HepG2 (cell line): ENCODE measurements around the gene RAB22A. TPM values are rescaled to one million over a fixed set of nuclear protein-coding genes. Genes with fewer than 3 reads are reported as not detected.

Source experiments
- ATAC-seq: fragments of 200-7000 bp; cut with Tn5 transposase; 3 replicates; pipeline ENCODE4 v1.9.1; 2020; ENCODE audit warnings: mild to moderate bottlenecking, moderate library complexity
- BruUV-seq: library from RNA; stranded (reverse); fragments of 400-500 nt; replicated peaks from 2 replicates; lab custom pipeline; 2021; lab: Mats Ljungman, UMichigan
- CTCF ChIA-PET: fragments of 300-600 bp; formaldehyde crosslinking; extraction: SDS; loops from one replicate; lab custom pipeline; 2021; ENCODE audit warnings: low total read pairs, inconsistent platforms, low intra/inter-chr PET ratio; lab: Yijun Ruan, JAX
- POLR2A ChIA-PET: fragments of 350-600 bp; sonication (Branson Sonifier 250); formaldehyde crosslinking; loops from one replicate; lab custom pipeline; 2020; ENCODE audit warnings: antibody characterized with exemption, inconsistent platforms; lab: Yijun Ruan, JAX
- DNase-seq: peaks from one replicate; pipeline ENCODE4 v3.0.0-alpha.2; 2015; ENCODE audit warnings: low spot score
- FAIRE-seq: peaks from 3 replicates; lab custom pipeline; 2011; peaks lifted over from hg19 to GRCh38; lab: Jason Lieb, UNC
- H2AFZ ChIP-seq: one replicate; pipeline ENCODE4 v1.6.1; 2011; ENCODE audit warnings: low read length, inconsistent platforms
- H3K27ac ChIP-seq: fragments of 300-600 bp; 3 replicates; pipeline ENCODE4 v1.8.0; 2011; ENCODE audit warnings: mixed run types, mild to moderate bottlenecking, mixed read lengths, low read length, inconsistent platforms; ENCODE audit not compliant: insufficient read depth; ENCODE audit errors: extremely low read length
- H3K27me3 ChIP-seq, 2 experiments: fragments of 200-600 bp in 1 of 2; 2 replicates in 1 of 2; 3 replicates in 1 of 2; pipeline versions ENCODE4 v1.6.0 to v1.8.0; 2011; ENCODE audit warnings: low read length in 2 of 2, mild to moderate bottlenecking in 2 of 2, moderate library complexity in 2 of 2, inconsistent platforms in 1 of 2; ENCODE audit not compliant: insufficient read depth in 2 of 2, control insufficient read depth in 1 of 2
- H3K36me3 ChIP-seq, 2 experiments: fragments of 200-600 bp in 1 of 2; replicated peaks in 1 of 2; 2 replicates in 1 of 2; 3 replicates in 1 of 2; pipeline versions ENCODE4 v1.5.1 to v1.8.0; 2011; ENCODE audit warnings: low read length in 2 of 2, inconsistent platforms in 1 of 2; ENCODE audit not compliant: insufficient read depth in 2 of 2, control insufficient read depth in 1 of 2
- H3K4me1 ChIP-seq: 2 replicates; pipeline ENCODE4 v1.5.1; 2012; ENCODE audit warnings: low read length, inconsistent platforms; ENCODE audit not compliant: insufficient read depth
- H3K4me2 ChIP-seq: 2 replicates; pipeline ENCODE4 v1.6.0; 2011; ENCODE audit warnings: low read depth, low read length, inconsistent platforms
- H3K4me3 ChIP-seq, 3 experiments: fragments of 200-600 bp in 1 of 3; sonication (generic), shearing (Covaris generic) in 1 of 3; replicated peaks in 1 of 3; 2 replicates each; pipeline ENCODE4 v1.5.1; 2011 to 2016; ENCODE audit warnings: low read length in 3 of 3, inconsistent platforms in 2 of 3, low read depth in 2 of 3, mild to moderate bottlenecking in 2 of 3, control low read depth in 1 of 3, mixed read lengths in 1 of 3; ENCODE audit not compliant: insufficient read depth in 1 of 3
- H3K79me2 ChIP-seq: one replicate; pipeline ENCODE4 v1.6.1; 2011; ENCODE audit warnings: low read length, inconsistent platforms; ENCODE audit not compliant: insufficient read depth
- H3K9ac ChIP-seq: 2 replicates; pipeline ENCODE4 v1.6.0; 2011; ENCODE audit warnings: mild to moderate bottlenecking, low read depth, low read length, inconsistent platforms; ENCODE audit not compliant: insufficient read depth
- H3K9me3 ChIP-seq: 2 replicates; pipeline ENCODE4 v1.5.1; 2012; ENCODE audit warnings: mild to moderate bottlenecking, low read length
- H4K20me1 ChIP-seq: 2 replicates; pipeline ENCODE4 v1.6.0; 2011; ENCODE audit warnings: inconsistent platforms, mild to moderate bottlenecking, low read length, moderate library complexity; ENCODE audit not compliant: insufficient read depth
- FOXM1 ChIP-seq: sonication (generic); formaldehyde crosslinking; IDR thresholded peaks from 2 replicates; pipeline ENCODE4 v1.5.0; 2020; ENCODE audit warnings: missing genetic modification reagents
- KDM1A ChIP-seq: IDR thresholded peaks from 2 replicates; pipeline ENCODE4 v1.6.1; 2016; ENCODE audit warnings: missing compliant biosample characterization
- MAF1 ChIP-seq: sonication (generic); formaldehyde crosslinking; IDR thresholded peaks from 2 replicates; pipeline ENCODE4 v1.5.0; 2020; ENCODE audit warnings: missing genetic modification reagents, borderline replicate concordance
- MED1 ChIP-seq: sonication (generic); formaldehyde crosslinking; IDR thresholded peaks from 2 replicates; pipeline ENCODE4 v1.4.0; 2020; ENCODE audit warnings: missing genetic modification reagents
- MXD4 ChIP-seq: IDR thresholded peaks from 2 replicates; pipeline ENCODE4 v1.6.1; 2016; ENCODE audit warnings: mild to moderate bottlenecking, missing biosample characterization, missing genetic modification reagents
- NFIB ChIP-seq: sonication (generic); formaldehyde crosslinking; IDR thresholded peaks from 2 replicates; pipeline ENCODE4 v1.9.0; 2021; ENCODE audit warnings: missing genetic modification reagents, mild to moderate bottlenecking, borderline replicate concordance
- PHF8 ChIP-seq: sonication (generic); formaldehyde crosslinking; IDR thresholded peaks from 2 replicates; pipeline ENCODE4 v1.5.0; 2020; ENCODE audit warnings: missing genetic modification reagents
- WGBS: methylation state at CpG from one replicate; pipeline ENCODE4 v1.1.6; 2017; ENCODE audit warnings: low lambda C conversion rate; 5-methylcytosine and 5-hydroxymethylcytosine counted together
- in situ Hi-C: cut with HindIII; loops from 2 replicates; pipeline ENCODE4 v1.10.0; 2017; ENCODE audit warnings: low pct_unique_long_range_greater_than_20kb; ENCODE audit not compliant: extremely low pct_ligation_motif_present
- intact Hi-C: fragments of 100-400 bp; cut with micrococcal nuclease; formaldehyde crosslinking; loops from one replicate; pipeline ENCODE4 v1.10.0; 2022; ENCODE audit not compliant: unreplicated experiment
- polyA plus RNA-seq, 8 experiments: library from polyadenylated mRNA; depleted of rRNA in 3 of 8; stranded (reverse) in 7 of 8; unstranded in 1 of 8; fragments of >200 nt; fragmentation: Illumina TruSeq in 4 of 8; extraction: Trizol in 4 of 8; gene quantifications; 2 replicates each; pipeline versions ENCODE4 v1.2.1 to v1.2.3, GENCODE V29; 2011 to 2016; ENCODE audit warnings: low read depth in 4 of 8, missing spikeins in 1 of 8, mixed read lengths in 1 of 8; ENCODE audit not compliant: insufficient read depth in 1 of 8
- total RNA-seq, 5 experiments: library from RNA; depleted of rRNA; stranded (reverse); fragments of >200 nt; fragmentation: Illumina TruSeq; extraction: Trizol; gene quantifications; 2 replicates each; pipeline ENCODE4 v1.2.3, GENCODE V29; 2016; ENCODE audit warnings: low read depth in 1 of 5
- TF ChIP-seq, protein P1 (sequence below): IDR thresholded peaks from 2 replicates; pipeline ENCODE4 v1.6.1; 2012; ENCODE audit warnings: inconsistent platforms
- TF ChIP-seq, protein P2 (sequence below): sonication (generic); formaldehyde crosslinking; IDR thresholded peaks from 2 replicates; pipeline ENCODE4 v1.5.0; 2020; ENCODE audit warnings: missing genetic modification reagents, mild to moderate bottlenecking, borderline replicate concordance
- TF ChIP-seq, protein P3 (sequence below): sonication (generic); formaldehyde crosslinking; IDR thresholded peaks from 2 replicates; pipeline ENCODE4 v1.4.0; 2020; ENCODE audit warnings: missing genetic modification reagents
- TF ChIP-seq, protein P4 (sequence below): IDR thresholded peaks from 2 replicates; pipeline ENCODE4 v1.4.0; 2020; ENCODE audit warnings: mild to moderate bottlenecking, missing genetic modification reagents

Gene RAB22A
- total and polyA plus RNA-seq, 2 of the 13 experiments (the other 11 are each of a cell fraction or from before 2014, with no cell fraction given): 10.7 to 11.2 TPM

DNA sequence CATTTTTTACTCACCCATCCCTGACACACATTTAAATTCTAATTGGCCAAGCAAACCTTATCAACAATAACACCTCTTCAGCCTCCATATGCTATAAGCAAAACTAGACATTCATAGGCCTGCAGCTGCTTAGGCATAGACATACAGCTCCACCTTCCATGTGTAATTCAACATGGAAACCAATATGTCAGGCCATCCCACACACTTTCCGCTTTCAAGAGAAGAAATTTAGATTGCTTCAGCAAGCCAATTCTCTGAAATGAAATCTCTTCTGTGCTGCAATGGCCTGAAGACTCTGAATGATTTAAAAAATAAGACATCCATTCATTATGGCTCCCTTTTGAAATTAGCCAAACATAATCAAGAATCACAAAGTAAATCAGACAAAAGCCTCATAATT lies 4.5 kb upstream of the RAB22A start:
- no peak overlapping the region for H2AFZ ChIP-seq
- no peak overlapping the region for H3K4me3 ChIP-seq
- BruUV-seq: no TSS peak
- H3K36me3 ChIP-seq: no peaks in the 10 kb centered on the region
- intact Hi-C loops (loop anchor here (5.0 kb wide), 1 partner anchor 82 kb away; the partner anchor contains the start of gene VAPB), in situ Hi-C loops (no loop called here)
- peaks cover 9% of the 10 kb centered on the region for H3K4me1 ChIP-seq
- no peaks in the 10 kb centered on the region for H3K79me2 ChIP-seq
- H3K27me3 ChIP-seq: peaks cover 0 to 2% of the 10 kb centered on the region in 2 experiments; a peak in 1 of 5 replicates
- ATAC-seq (no peak), DNase-seq (no peak), FAIRE-seq (no peak)
- TF ChIP-seq FOXM1 (CRISPR knock-in tag): no peak
- no peak for TF ChIP-seq MXD4 (CRISPR knock-in tag)
- TF ChIP-seq, protein P1, sequence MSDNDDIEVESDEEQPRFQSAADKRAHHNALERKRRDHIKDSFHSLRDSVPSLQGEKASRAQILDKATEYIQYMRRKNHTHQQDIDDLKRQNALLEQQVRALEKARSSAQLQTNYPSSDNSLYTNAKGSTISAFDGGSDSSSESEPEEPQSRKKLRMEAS: no peak
- no peak for TF ChIP-seq KDM1A (CRISPR knock-in tag)
- TF ChIP-seq, protein P2, sequence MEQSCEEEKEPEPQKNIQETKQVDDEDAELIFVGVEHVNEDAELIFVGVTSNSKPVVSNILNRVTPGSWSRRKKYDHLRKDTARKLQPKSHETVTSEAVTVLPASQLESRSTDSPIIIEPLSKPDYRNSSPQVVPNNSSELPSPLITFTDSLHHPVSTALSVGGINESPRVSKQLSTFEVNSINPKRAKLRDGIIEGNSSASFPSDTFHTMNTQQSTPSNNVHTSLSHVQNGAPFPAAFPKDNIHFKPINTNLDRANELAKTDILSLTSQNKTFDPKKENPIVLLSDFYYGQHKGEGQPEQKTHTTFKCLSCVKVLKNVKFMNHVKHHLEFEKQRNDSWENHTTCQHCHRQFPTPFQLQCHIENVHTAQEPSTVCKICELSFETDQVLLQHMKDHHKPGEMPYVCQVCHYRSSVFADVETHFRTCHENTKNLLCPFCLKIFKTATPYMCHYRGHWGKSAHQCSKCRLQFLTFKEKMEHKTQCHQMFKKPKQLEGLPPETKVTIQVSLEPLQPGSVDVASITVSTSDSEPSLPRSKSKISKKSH (CRISPR knock-in tag): no peak
- TF ChIP-seq, protein P3, sequence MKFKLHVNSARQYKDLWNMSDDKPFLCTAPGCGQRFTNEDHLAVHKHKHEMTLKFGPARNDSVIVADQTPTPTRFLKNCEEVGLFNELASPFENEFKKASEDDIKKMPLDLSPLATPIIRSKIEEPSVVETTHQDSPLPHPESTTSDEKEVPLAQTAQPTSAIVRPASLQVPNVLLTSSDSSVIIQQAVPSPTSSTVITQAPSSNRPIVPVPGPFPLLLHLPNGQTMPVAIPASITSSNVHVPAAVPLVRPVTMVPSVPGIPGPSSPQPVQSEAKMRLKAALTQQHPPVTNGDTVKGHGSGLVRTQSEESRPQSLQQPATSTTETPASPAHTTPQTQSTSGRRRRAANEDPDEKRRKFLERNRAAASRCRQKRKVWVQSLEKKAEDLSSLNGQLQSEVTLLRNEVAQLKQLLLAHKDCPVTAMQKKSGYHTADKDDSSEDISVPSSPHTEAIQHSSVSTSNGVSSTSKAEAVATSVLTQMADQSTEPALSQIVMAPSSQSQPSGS: no peak
- no peak for TF ChIP-seq PHF8 (CRISPR knock-in tag)
- TF ChIP-seq, protein P4, sequence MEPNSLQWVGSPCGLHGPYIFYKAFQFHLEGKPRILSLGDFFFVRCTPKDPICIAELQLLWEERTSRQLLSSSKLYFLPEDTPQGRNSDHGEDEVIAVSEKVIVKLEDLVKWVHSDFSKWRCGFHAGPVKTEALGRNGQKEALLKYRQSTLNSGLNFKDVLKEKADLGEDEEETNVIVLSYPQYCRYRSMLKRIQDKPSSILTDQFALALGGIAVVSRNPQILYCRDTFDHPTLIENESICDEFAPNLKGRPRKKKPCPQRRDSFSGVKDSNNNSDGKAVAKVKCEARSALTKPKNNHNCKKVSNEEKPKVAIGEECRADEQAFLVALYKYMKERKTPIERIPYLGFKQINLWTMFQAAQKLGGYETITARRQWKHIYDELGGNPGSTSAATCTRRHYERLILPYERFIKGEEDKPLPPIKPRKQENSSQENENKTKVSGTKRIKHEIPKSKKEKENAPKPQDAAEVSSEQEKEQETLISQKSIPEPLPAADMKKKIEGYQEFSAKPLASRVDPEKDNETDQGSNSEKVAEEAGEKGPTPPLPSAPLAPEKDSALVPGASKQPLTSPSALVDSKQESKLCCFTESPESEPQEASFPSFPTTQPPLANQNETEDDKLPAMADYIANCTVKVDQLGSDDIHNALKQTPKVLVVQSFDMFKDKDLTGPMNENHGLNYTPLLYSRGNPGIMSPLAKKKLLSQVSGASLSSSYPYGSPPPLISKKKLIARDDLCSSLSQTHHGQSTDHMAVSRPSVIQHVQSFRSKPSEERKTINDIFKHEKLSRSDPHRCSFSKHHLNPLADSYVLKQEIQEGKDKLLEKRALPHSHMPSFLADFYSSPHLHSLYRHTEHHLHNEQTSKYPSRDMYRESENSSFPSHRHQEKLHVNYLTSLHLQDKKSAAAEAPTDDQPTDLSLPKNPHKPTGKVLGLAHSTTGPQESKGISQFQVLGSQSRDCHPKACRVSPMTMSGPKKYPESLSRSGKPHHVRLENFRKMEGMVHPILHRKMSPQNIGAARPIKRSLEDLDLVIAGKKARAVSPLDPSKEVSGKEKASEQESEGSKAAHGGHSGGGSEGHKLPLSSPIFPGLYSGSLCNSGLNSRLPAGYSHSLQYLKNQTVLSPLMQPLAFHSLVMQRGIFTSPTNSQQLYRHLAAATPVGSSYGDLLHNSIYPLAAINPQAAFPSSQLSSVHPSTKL (CRISPR knock-in tag): no peak
- TF ChIP-seq MAF1 (CRISPR knock-in tag): no peak
- TF ChIP-seq MED1 (CRISPR knock-in tag): no peak
- no peak for TF ChIP-seq NFIB (CRISPR knock-in tag)
- no peak overlapping the region for H3K27ac ChIP-seq
- ChIA-PET CTCF (no interaction called here), POLR2A (no interaction called here)
- H3K9ac ChIP-seq: no peak overlapping the region
- 100% methylated on average over 1 of the region's 1 CpG for WGBS
- no peak overlapping the region for H3K4me2 ChIP-seq
- no peaks in the 10 kb centered on the region for H3K9me3 ChIP-seq
- H4K20me1 ChIP-seq: no peaks in the 10 kb centered on the region
